CD8-positive, alpha-beta memory T cell (primary cell): ENCODE data around the gene CERS3. TPM values are rescaled to one million over a fixed set of nuclear protein-coding genes. Genes with fewer than 3 reads are reported as not detected.

Experiments
- CTCF ChIA-PET: fragments of 350-600 bp; sonication (Branson Sonifier 250); formaldehyde crosslinking; loops from one replicate; lab custom pipeline; 2021; ENCODE audit warnings: antibody characterized with exemption; lab: Charles Lee
- POLR2A ChIA-PET: fragments of 350-600 bp; sonication (Branson Sonifier 250); formaldehyde crosslinking; loops from one replicate; lab custom pipeline; 2021; ENCODE audit warnings: antibody characterized with exemption; lab: Charles Lee
- DNase-seq, 5 donors: peaks; one replicate each; pipeline versions ENCODE4 v3.0.0 to v3.0.0-alpha.2; 2020 to 2022; ENCODE audit warnings: mixed read lengths in 1 of 5
- H3K27ac ChIP-seq: one replicate; pipeline ENCODE4 v1.7.0; 2013; ENCODE audit warnings: low read depth, mild to moderate bottlenecking, low read length, moderate library complexity
- H3K27me3 ChIP-seq: 2 replicates; pipeline ENCODE4 v1.7.0; 2013; ENCODE audit warnings: low read length, mild to moderate bottlenecking; ENCODE audit not compliant: insufficient read depth, poor library complexity, severe bottlenecking
- H3K36me3 ChIP-seq: 2 replicates; pipeline ENCODE4 v1.7.0; 2013; ENCODE audit warnings: mild to moderate bottlenecking, low read length, moderate library complexity; ENCODE audit not compliant: insufficient read depth
- H3K4me1 ChIP-seq: 2 replicates; pipeline ENCODE4 v1.7.0; 2013; ENCODE audit warnings: mild to moderate bottlenecking, low read length, moderate library complexity; ENCODE audit not compliant: insufficient read depth
- H3K4me3 ChIP-seq: 2 replicates; pipeline ENCODE4 v1.7.0; 2013; ENCODE audit warnings: mild to moderate bottlenecking, low read length
- H3K9me3 ChIP-seq: 2 replicates; pipeline ENCODE4 v1.7.0; 2013; ENCODE audit warnings: mild to moderate bottlenecking, low read length
- H3K27ac Mint-ChIP-seq, 8 donors: one replicate each; pipeline ENCODE4 v1.8.0; 2020 to 2021; ENCODE audit warnings: mixed read lengths in 8 of 8, mild to moderate bottlenecking in 6 of 8, inconsistent platforms in 3 of 8, moderate library complexity in 3 of 8
- H3K27me3 Mint-ChIP-seq, 2 donors: one replicate each; pipeline ENCODE4 v1.8.0; 2020 to 2021; ENCODE audit warnings: mixed read lengths in 2 of 2, mild to moderate bottlenecking in 1 of 2, moderate library complexity in 1 of 2
- H3K36me3 Mint-ChIP-seq, 3 donors: one replicate each; pipeline ENCODE4 v1.8.0; 2020 to 2021; ENCODE audit warnings: mixed read lengths in 3 of 3, inconsistent platforms in 1 of 3, mild to moderate bottlenecking in 1 of 3
- H3K4me1 Mint-ChIP-seq, 3 donors: one replicate each; pipeline ENCODE4 v1.8.0; 2020 to 2021; ENCODE audit warnings: mixed read lengths in 3 of 3, inconsistent platforms in 1 of 3, mild to moderate bottlenecking in 1 of 3
- H3K4me3 Mint-ChIP-seq, 7 donors: one replicate each; pipeline ENCODE4 v1.8.0; 2020 to 2021; ENCODE audit warnings: mixed read lengths in 7 of 7, mild to moderate bottlenecking in 6 of 7, moderate library complexity in 4 of 7, inconsistent platforms in 2 of 7
- H3K9me3 Mint-ChIP-seq, 5 donors: one replicate each; pipeline ENCODE4 v1.8.0; 2020 to 2022; ENCODE audit warnings: mixed read lengths in 5 of 5, mild to moderate bottlenecking in 3 of 5, moderate library complexity in 2 of 5, inconsistent platforms in 1 of 5
- polyA plus RNA-seq: library from polyadenylated mRNA; unstranded; fragments of 300-500 nt; fragmentation: Illumina TruSeq; gene quantifications from one replicate; pipeline ENCODE4 v1.2.3, GENCODE V29; 2021
- total RNA-seq, 2 experiments: library from RNA; stranded (reverse); gene quantifications; one replicate each; pipeline ENCODE4 v1.2.3, GENCODE V29; 2021

The CERS3 gene
- total and polyA plus RNA-seq, 3 experiments from 2014 or later = 0.16 to 0.24 TPM; not detected in 1

DNA sequence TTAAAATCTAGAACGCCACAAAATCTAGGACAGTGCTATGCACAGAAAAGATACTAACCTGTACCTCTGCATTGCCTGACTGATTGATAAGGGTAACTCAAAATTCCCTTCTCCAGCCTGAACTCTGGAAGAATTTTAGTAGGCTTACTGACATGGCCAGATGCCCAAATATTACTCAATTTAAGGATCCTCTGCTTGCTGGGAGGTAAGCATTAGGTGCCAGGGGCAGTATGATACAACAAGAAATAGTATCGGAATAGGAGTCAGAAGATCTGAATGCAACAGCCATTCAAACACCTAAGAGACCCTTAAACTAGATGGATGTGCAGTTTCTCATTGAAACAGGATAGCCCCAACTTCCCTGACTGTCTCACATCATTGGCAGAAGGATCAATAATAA is 45.4 kb downstream of the CERS3 start:
- peaks cover 6 to 14% (median 8%) of the 10 kb centered on the region in 3 donors for H3K36me3 Mint-ChIP-seq
- Histone ChIP-seq H3K4me3 (no peak overlapping the region), H3K9me3 (no peaks in the 10 kb centered on the region), H3K4me1 (no peaks in the 10 kb centered on the region), H3K27me3 (no peaks in the 10 kb centered on the region), H3K27ac (no peak overlapping the region), H3K36me3 (no peaks in the 10 kb centered on the region)
- peak overlapping the region in 1 of 8 donors; percentile 43 for H3K27ac Mint-ChIP-seq
- peaks cover 7 to 14% (median 10%) of the 10 kb centered on the region in 5 donors for H3K9me3 Mint-ChIP-seq
- no peak overlapping the region for H3K4me3 Mint-ChIP-seq
- H3K4me1 Mint-ChIP-seq = no peaks in the 10 kb centered on the region
- CTCF ChIA-PET = no interaction called here
- no peaks in the 10 kb centered on the region for H3K27me3 Mint-ChIP-seq
- no peak for DNase-seq
- POLR2A ChIA-PET = no interaction called here

DNA sequence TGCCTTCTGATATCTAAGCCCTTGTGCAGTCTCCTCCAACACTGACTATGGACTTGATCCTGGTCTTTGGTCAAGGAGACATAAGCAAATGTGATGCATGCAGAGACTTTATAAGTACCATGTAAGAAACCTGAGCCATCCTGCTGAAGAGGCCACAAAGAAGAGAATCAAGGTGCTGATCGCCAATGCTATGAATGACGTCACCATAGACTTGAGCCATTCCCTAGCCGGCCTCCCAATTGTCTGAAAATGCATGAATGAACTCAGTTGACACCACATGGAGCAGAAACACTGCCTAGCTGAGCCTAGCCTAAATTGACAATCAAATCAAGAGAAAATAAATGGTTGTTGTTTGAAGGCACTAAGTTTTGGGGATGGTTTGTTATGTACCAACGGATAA is 51.9 kb downstream of the CERS3 start:
- Mint-ChIP-seq H3K36me3 (peaks cover 9 to 46% (median 9%) of the 10 kb centered on the region in 3 donors), H3K27ac (no peak overlapping the region), H3K27me3 (peaks cover 0 to 1% of the 10 kb centered on the region in 2 donors), H3K4me1 (no peaks in the 10 kb centered on the region), H3K4me3 (no peak overlapping the region), H3K9me3 (peaks cover 22 to 36% (median 29%) of the 10 kb centered on the region in 5 donors)
- Histone ChIP-seq H3K9me3 (no peaks in the 10 kb centered on the region), H3K4me1 (no peaks in the 10 kb centered on the region), H3K4me3 (no peak overlapping the region), H3K27me3 (no peaks in the 10 kb centered on the region), H3K27ac (no peak overlapping the region), H3K36me3 (no peaks in the 10 kb centered on the region)
- POLR2A ChIA-PET = no interaction called here
- CTCF ChIA-PET = no interaction called here
- no peak for DNase-seq

DNA sequence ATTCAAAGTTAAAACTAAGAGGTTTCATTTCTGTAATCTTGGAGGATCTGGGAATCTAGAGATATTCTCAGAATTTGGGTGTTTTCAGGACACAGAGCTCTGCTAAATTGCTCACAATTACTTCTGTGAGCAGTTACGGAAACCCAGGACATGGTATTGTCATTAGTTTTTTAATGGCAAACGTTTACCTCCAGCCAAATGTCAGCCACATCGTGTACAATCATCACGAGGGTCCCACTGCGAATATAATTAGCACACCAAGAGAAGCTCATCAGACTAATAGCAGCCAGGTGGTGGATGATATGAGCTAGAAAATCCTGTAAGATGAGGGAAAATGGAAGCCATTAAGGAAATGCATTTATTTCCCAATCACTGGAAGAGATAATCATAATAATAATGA is 56.0 kb downstream of the CERS3 start:
- Histone ChIP-seq H3K27ac (no peak overlapping the region), H3K27me3 (no peaks in the 10 kb centered on the region), H3K9me3 (no peaks in the 10 kb centered on the region), H3K36me3 (no peaks in the 10 kb centered on the region), H3K4me3 (no peak overlapping the region), H3K4me1 (no peaks in the 10 kb centered on the region)
- peaks cover 7 to 19% (median 15%) of the 10 kb centered on the region in 5 donors for H3K9me3 Mint-ChIP-seq
- ChIA-PET CTCF (no interaction called here), POLR2A (no interaction called here)
- peaks cover 0 to 31% (median 2%) of the 10 kb centered on the region in 3 donors for H3K36me3 Mint-ChIP-seq
- DNase-seq = no peak
- H3K4me3 Mint-ChIP-seq = no peak overlapping the region
- H3K27me3 Mint-ChIP-seq = peaks cover 0 to 3% of the 10 kb centered on the region in 2 donors
- no peak overlapping the region for H3K27ac Mint-ChIP-seq
- no peaks in the 10 kb centered on the region for H3K4me1 Mint-ChIP-seq

DNA sequence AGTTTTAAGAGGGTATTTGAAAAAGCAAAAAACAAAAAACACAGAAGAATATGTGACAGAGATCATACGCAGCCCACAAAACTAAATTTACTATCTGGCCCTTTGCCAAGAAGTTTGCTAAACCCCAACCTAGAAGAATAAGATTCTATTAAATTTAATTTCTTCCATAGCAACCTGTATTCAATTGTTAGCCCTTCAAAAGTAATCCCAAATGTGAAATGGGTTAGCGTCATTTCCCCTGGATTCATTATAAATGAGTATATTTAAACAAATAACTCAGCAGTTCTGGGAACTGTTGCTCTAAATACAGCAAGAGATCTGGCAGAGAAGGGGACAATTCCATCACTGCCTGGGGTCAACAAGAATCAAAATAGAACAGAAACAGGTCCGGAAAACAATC is 56.8 kb downstream of the CERS3 start:
- no peak overlapping the region for H3K4me3 ChIP-seq
- no peak overlapping the region for H3K4me3 Mint-ChIP-seq
- no peak overlapping the region for H3K27ac Mint-ChIP-seq
- H3K27ac ChIP-seq = no peak overlapping the region
- H3K27me3 Mint-ChIP-seq = peaks cover 0 to 3% of the 10 kb centered on the region in 2 donors
- H3K36me3 ChIP-seq = no peaks in the 10 kb centered on the region
- H3K9me3 ChIP-seq = no peaks in the 10 kb centered on the region
- no peak for DNase-seq
- no peaks in the 10 kb centered on the region for H3K27me3 ChIP-seq
- CTCF ChIA-PET = no interaction called here
- peaks cover 1 to 13% (median 7%) of the 10 kb centered on the region in 5 donors for H3K9me3 Mint-ChIP-seq
- peaks cover 0 to 23% (median 2%) of the 10 kb centered on the region in 3 donors for H3K36me3 Mint-ChIP-seq
- POLR2A ChIA-PET = no interaction called here
- H3K4me1 ChIP-seq = no peaks in the 10 kb centered on the region
- no peaks in the 10 kb centered on the region for H3K4me1 Mint-ChIP-seq

DNA sequence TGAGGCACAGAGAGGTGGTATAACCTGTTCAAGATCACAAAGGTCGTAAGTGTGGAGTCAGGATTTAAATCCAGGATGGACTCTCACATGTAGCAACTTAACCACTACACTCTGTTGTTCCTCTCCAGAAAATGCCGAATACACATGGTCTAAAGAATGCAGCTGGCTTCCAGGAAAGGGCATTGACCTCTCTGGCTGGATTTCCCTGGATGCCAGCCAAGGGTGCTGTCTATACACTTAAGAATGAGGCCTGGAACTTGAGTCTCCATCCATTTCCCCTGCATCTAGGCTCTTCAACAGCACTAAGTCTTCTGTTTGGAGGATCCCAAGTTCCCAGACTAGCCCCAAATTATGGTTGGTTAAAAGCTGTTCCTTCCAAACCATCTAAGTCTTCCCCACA is 60.5 kb downstream of the CERS3 start:
- peaks cover 0 to 4% (median 3%) of the 10 kb centered on the region in 5 donors for H3K9me3 Mint-ChIP-seq
- no peak overlapping the region for H3K27ac Mint-ChIP-seq

DNA sequence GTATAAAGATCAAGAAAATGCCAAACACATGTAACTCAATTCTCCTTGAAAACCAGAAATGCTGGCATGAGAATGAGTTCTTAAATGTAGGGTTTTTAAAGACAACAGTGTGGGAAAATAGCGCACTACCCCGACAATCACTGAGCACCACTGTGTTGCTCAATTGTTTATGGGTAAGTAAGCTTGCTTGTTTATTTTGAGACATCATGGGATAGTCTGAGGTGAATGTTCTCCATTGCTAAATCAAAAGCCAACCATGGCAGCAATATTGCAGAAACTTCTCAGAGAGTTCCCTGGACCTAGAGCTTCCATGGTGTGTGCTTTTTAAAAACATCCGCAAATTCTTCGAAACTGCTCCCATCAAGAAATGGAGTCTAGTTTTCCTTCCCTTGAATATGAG is 62.7 kb downstream of the CERS3 start:
- H3K4me1 Mint-ChIP-seq = peaks cover 0 to 12% (median 10%) of the 10 kb centered on the region in 3 donors
- H3K9me3 ChIP-seq = no peaks in the 10 kb centered on the region
- H3K27ac ChIP-seq = no peak overlapping the region
- H3K27ac Mint-ChIP-seq = no peak overlapping the region
- no peak overlapping the region for H3K4me3 Mint-ChIP-seq
- H3K4me1 ChIP-seq = peaks cover 12% of the 10 kb centered on the region
- H3K36me3 ChIP-seq = no peaks in the 10 kb centered on the region
- peaks cover 0 to 6% (median 0%) of the 10 kb centered on the region in 3 donors for H3K36me3 Mint-ChIP-seq
- ChIA-PET CTCF (no interaction called here), POLR2A (no interaction called here)
- H3K9me3 Mint-ChIP-seq = peaks cover 0 to 4% (median 0%) of the 10 kb centered on the region in 5 donors
- no peaks in the 10 kb centered on the region for H3K27me3 ChIP-seq
- H3K27me3 Mint-ChIP-seq = peaks cover 0 to 2% of the 10 kb centered on the region in 2 donors
- DNase-seq = no peak
- H3K4me3 ChIP-seq = no peak overlapping the region

More for the DNA sequence above, 60.5 kb downstream of the CERS3 start:
- CTCF ChIA-PET = no interaction called here
- H3K27me3 Mint-ChIP-seq = peaks cover 0 to 2% of the 10 kb centered on the region in 2 donors
- H3K9me3 ChIP-seq = no peaks in the 10 kb centered on the region
- peaks cover 0 to 12% (median 2%) of the 10 kb centered on the region in 3 donors for H3K36me3 Mint-ChIP-seq
- peaks cover 12% of the 10 kb centered on the region for H3K4me1 ChIP-seq
- H3K27ac ChIP-seq = no peak overlapping the region
- no peaks in the 10 kb centered on the region for H3K27me3 ChIP-seq
- no peak overlapping the region for H3K4me3 ChIP-seq
- DNase-seq = no peak
- no peaks in the 10 kb centered on the region for H3K36me3 ChIP-seq
- POLR2A ChIA-PET = no interaction called here
- H3K4me1 Mint-ChIP-seq = peaks cover 0 to 12% (median 10%) of the 10 kb centered on the region in 3 donors
- no peak overlapping the region for H3K4me3 Mint-ChIP-seq

DNA sequence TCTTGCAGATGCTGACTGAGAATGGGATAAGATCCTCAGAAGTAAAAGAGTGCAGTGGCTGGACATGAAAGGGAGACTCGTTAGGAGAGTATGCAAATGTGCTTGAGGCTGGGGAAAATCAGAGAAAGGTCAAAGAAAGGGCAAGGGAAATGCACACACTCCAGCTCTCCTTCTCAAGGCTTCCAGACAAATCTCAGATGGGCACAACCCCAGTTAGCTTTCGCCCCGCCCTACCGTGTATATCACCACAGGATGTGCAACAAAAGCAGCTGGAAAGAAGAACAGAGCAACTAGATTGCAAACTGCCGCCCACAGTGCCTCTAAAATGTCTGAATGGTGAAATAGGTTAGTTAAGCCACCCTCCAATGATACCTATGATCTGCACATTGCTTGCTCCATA is 63.9 kb downstream of the CERS3 start:
- Mint-ChIP-seq H3K27me3 (no peaks in the 10 kb centered on the region), H3K4me1 (peaks cover 0 to 12% (median 10%) of the 10 kb centered on the region in 3 donors), H3K27ac (no peak overlapping the region), H3K4me3 (no peak overlapping the region), H3K36me3 (peaks cover 0 to 2% (median 0%) of the 10 kb centered on the region in 3 donors), H3K9me3 (no peaks in the 10 kb centered on the region)
- DNase-seq = no peak
- H3K4me1 ChIP-seq = peaks cover 12% of the 10 kb centered on the region
- H3K36me3 ChIP-seq = no peaks in the 10 kb centered on the region
- no peaks in the 10 kb centered on the region for H3K27me3 ChIP-seq
- ChIA-PET POLR2A (no interaction called here), CTCF (no interaction called here)
- no peak overlapping the region for H3K4me3 ChIP-seq
- H3K27ac ChIP-seq = no peak overlapping the region
- H3K9me3 ChIP-seq = no peaks in the 10 kb centered on the region

DNA sequence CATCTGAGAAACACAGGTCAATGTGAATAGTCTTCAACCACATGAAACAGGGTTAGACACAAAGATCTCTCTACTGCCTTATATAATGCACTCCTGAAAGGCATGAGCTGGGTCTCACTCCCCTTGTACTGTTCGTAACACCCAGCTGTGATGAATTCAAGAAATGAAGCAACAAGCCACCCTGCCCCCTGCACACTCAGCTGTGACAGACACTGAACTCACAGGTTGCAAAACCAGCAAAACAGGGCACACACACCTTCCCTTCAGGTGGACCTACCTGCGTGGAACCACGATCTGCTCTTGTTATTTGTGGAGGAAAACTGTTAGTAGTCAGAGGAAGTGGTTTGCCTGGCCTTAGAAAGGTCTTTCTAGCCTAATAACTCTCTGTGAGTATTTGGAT is 64.5 kb downstream of the CERS3 start:
- Mint-ChIP-seq H3K9me3 (no peaks in the 10 kb centered on the region), H3K4me1 (peaks cover 0 to 12% (median 10%) of the 10 kb centered on the region in 3 donors), H3K4me3 (no peak overlapping the region), H3K27me3 (no peaks in the 10 kb centered on the region), H3K27ac (no peak overlapping the region), H3K36me3 (peaks cover 0 to 2% (median 0%) of the 10 kb centered on the region in 3 donors)
- no peaks in the 10 kb centered on the region for H3K36me3 ChIP-seq
- no peak overlapping the region for H3K27ac ChIP-seq
- no peaks in the 10 kb centered on the region for H3K9me3 ChIP-seq
- ChIA-PET POLR2A (no interaction called here), CTCF (no interaction called here)
- no peak for DNase-seq
- H3K4me1 ChIP-seq = peaks cover 12% of the 10 kb centered on the region
- H3K4me3 ChIP-seq = no peak overlapping the region
- H3K27me3 ChIP-seq = no peaks in the 10 kb centered on the region
